ENCODE data around the gene MRAP.

The MRAP gene

GRCh38 chr21:32329776-32330175 lies 31.1 kb downstream of the MRAP start:
- no peak for DNase-seq (ENCODE audit: low read depth)
- TF ChIP-seq CTCF (IDR thresholded peaks at IDR 0.05; ENCODE audit: insufficient read depth, low read depth, low read length, missing control alignments): no peak

DNA sequence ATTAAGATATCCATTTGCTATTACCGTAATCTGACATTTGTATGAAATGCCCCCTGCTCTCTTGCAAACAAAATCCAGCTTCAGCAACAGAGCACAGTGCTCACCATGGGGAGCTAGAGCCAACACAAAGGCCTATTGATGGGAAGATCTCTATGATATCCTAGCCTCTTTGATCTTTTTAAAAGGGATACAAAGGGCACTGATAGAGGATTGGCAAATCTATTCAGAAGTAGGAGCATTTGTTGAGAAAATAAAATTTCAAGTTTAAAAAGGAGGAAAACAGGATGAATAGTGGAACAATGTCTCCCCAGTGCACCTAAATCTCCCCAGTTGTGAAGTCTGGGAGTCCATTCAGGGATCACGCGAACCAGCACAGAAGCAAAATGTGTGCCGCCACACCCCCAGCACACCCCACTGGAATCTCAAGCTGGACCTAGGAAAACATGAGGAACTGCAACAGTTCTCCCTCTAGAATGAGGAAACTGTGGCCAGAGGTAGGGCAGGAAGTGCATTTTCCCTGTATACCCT lies 32.2 kb downstream of the MRAP start:
- no peak for TF ChIP-seq CTCF (IDR thresholded peaks at IDR 0.05; ENCODE audit: insufficient read depth, low read depth, low read length, missing control alignments)
- no peak overlapping the region for H3K4me3 ChIP-seq (ENCODE audit: low read length)

More at GRCh38 chr21:32329776-32330175, 31.1 kb downstream of the MRAP start:
- H3K4me3 ChIP-seq (ENCODE audit: low read length): no peak overlapping the region

GRCh38 chr21:32331444-32332305 lies 33.0 kb downstream of the MRAP start:
- no peak overlapping the region for H3K4me3 ChIP-seq (ENCODE audit: low read length)
- no peak for DNase-seq (ENCODE audit: low read depth)
- TF ChIP-seq CTCF (IDR thresholded peaks at IDR 0.05; ENCODE audit: insufficient read depth, low read depth, low read length, missing control alignments): no peak

More for the DNA sequence above, 32.2 kb downstream of the MRAP start:
- no peak for DNase-seq (ENCODE audit: low read depth)

- no peak for TF ChIP-seq CTCF (IDR thresholded peaks at IDR 0.05; ENCODE audit: insufficient read depth, low read depth, low read length, missing control alignments)
- no peak overlapping the region for H3K4me3 ChIP-seq (ENCODE audit: low read length)
- no peak for DNase-seq (ENCODE audit: low read depth)
Observed at GRCh38 chr21:32332463-32332951, 33.9 kb downstream of the MRAP start.

- H3K4me3 ChIP-seq (ENCODE audit: low read length): no peak overlapping the region
- TF ChIP-seq CTCF (IDR thresholded peaks at IDR 0.05; ENCODE audit: insufficient read depth, low read depth, low read length, missing control alignments): no peak
- no peak for DNase-seq (ENCODE audit: low read depth)
Observed at GRCh38 chr21:32333953-32334673, 35.5 kb downstream of the MRAP start.

DNA sequence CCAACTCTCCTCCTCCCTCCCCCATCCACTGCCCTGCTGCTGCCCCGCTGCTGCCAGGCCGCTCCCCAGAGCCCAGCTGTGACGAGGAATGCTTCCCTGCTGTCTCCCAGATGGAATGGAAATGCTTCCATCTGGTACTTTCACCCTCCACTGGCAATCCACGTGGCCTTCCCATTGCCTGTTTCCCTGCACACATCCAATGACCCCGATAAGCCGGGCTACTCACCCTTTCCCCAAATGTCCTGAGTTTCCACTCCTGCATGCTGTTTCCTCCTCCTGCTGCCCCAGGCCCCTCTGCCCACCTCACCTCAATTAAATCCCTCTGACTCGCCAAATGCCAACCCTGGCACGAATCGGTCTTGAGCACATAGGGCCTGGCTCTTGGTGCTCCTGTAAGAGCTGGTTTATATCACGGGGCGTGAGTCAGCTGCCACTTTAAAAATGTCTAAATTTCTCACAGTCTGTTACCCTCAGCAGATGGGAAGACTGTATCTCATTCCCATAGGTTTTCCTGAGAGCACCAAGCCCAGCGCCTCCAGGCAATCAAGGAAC lies 36.4 kb downstream of the MRAP start:
- no peak for TF ChIP-seq CTCF (IDR thresholded peaks at IDR 0.05; ENCODE audit: insufficient read depth, low read depth, low read length, missing control alignments)
- DNase-seq (ENCODE audit: low read depth): no peak
- no peak overlapping the region for H3K4me3 ChIP-seq (ENCODE audit: low read length)

All from epithelial cell of esophagus (primary cell).